Measurements from ENCODE around the gene LETM1. TPM values are rescaled to one million over a fixed set of nuclear protein-coding genes. Genes with fewer than 3 reads are reported as not detected.
A peak's percentile ranks its signal among the peaks of the same experiment; 100 is the strongest.

The LETM1 gene
- total and polyA plus RNA-seq, 2 experiments from 2014 or later = 29.4 to 46.0 TPM

DNA sequence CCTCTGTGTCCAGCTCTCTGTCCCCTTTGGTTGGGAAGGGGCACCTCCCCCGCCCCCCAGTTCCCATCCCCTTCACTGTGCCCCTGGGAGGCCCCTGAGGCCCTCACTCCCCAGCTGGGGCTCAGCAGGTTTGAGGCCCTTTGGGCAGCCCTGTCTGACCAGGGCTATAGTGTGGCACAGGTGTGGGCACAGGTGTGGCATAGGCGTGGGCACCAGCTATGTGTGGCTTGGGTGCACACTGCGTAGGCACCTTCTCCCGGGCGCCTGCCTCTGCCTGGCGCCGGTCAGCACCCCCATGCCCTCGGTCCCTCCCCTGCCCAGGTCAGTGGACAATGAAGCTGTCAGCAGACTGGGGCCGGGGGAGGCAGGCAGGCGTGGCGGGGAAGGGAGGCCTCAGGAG is 70.4 kb downstream of the LETM1 start:
- Histone ChIP-seq H4K20me1 (ENCODE audit: insufficient read depth, poor library complexity, severe bottlenecking) (peaks cover 2% of the 10 kb centered on the region), H3K9me3 (ENCODE audit: low read depth) (no peaks in the 10 kb centered on the region), H3K4me3 (no peak overlapping the region), H3K36me3 (replicated peaks; ENCODE audit: insufficient read depth, low read depth) (no peaks in the 10 kb centered on the region), H3K27me3 (no peaks in the 10 kb centered on the region), H3K4me2 (peak overlapping the region; percentile 25), H3K4me1 (ENCODE audit: insufficient read depth) (peaks cover 20% of the 10 kb centered on the region), H3K27ac (no peak overlapping the region), H3K79me2 (no peaks in the 10 kb centered on the region), H3K9me2 (replicated peaks; ENCODE audit: insufficient read depth) (no peaks in the 10 kb centered on the region), H2AFZ (no peak overlapping the region)
- no peak for DNase-seq (ENCODE audit: low spot score)
- WGBS (ENCODE audit: low lambda C conversion rate, missing lambda C conversion rate) = 95% methylated on average over 9 of the region's 11 CpGs
- TF ChIP-seq EZH2 (IDR thresholded peaks at IDR 0.05; ENCODE audit: borderline replicate concordance) (no peak), EZH2phosphoT487 (IDR thresholded peaks at IDR 0.05; ENCODE audit: low read depth, severe bottlenecking, unreplicated experiment) (no peak)
- TF ChIP-seq, protein P1, sequence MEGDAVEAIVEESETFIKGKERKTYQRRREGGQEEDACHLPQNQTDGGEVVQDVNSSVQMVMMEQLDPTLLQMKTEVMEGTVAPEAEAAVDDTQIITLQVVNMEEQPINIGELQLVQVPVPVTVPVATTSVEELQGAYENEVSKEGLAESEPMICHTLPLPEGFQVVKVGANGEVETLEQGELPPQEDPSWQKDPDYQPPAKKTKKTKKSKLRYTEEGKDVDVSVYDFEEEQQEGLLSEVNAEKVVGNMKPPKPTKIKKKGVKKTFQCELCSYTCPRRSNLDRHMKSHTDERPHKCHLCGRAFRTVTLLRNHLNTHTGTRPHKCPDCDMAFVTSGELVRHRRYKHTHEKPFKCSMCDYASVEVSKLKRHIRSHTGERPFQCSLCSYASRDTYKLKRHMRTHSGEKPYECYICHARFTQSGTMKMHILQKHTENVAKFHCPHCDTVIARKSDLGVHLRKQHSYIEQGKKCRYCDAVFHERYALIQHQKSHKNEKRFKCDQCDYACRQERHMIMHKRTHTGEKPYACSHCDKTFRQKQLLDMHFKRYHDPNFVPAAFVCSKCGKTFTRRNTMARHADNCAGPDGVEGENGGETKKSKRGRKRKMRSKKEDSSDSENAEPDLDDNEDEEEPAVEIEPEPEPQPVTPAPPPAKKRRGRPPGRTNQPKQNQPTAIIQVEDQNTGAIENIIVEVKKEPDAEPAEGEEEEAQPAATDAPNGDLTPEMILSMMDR (IDR thresholded peaks at IDR 0.05; ENCODE audit: poor library complexity) = no peak

DNA sequence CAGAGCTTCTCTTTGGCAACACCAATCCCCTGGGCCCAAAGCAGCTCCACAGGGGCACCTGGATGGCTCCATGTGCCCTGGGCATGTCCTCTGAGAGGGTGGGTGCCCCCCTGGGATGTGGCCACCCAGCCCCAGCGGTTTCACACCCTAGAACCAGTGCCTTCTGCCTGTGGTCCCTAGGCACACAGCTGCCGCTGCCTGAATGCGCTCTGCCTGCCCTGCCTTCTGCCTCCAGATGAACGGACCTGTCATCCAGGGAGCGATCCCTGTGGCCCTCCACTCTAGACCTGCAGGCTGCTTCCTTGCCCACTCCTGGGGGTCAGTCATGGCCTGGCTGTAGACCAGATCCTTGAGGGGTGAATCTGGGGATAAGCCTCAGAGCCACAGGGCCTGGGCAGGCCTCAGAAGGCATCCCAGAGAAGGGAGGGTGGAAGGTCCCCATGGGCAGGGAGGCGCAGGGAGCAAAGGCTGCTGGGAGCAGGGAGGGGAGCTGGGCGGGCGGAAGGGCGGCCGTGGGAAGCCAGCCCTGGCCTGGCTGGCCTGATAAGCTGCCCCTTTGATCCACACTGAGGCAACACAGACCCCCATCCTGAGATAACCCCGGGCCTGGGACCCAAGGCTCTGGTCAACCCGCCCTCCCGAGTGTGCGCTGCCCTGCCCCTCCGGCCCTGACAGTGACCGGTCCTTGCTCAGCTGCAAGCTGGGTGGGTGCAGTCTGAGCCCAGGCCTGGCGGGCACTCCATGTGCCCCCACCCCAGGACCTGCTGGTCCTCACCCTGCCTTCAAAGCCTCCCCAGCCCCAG is 71.0 kb downstream of the LETM1 start:
- Histone ChIP-seq H3K4me2 (peak overlapping the region; percentile 25), H2AFZ (no peak overlapping the region), H3K4me3 (no peak overlapping the region), H3K9me3 (ENCODE audit: low read depth) (no peaks in the 10 kb centered on the region), H3K9me2 (replicated peaks; ENCODE audit: insufficient read depth) (no peaks in the 10 kb centered on the region), H3K27ac (no peak overlapping the region), H3K4me1 (ENCODE audit: insufficient read depth) (peaks cover 20% of the 10 kb centered on the region), H3K27me3 (no peaks in the 10 kb centered on the region), H3K79me2 (no peaks in the 10 kb centered on the region), H4K20me1 (ENCODE audit: insufficient read depth, poor library complexity, severe bottlenecking) (peaks cover 2% of the 10 kb centered on the region), H3K36me3 (replicated peaks; ENCODE audit: insufficient read depth, low read depth) (no peaks in the 10 kb centered on the region)
- DNase-seq (ENCODE audit: low spot score) = peak; percentile 60
- TF ChIP-seq, protein P1 (IDR thresholded peaks at IDR 0.05; ENCODE audit: poor library complexity) = no peak
- no peak for TF ChIP-seq EZH2 (IDR thresholded peaks at IDR 0.05; ENCODE audit: borderline replicate concordance)
- no peak for TF ChIP-seq EZH2phosphoT487 (IDR thresholded peaks at IDR 0.05; ENCODE audit: low read depth, severe bottlenecking, unreplicated experiment)
- WGBS (ENCODE audit: low lambda C conversion rate, missing lambda C conversion rate) = 85% methylated on average over 11 of the region's 17 CpGs

DNA sequence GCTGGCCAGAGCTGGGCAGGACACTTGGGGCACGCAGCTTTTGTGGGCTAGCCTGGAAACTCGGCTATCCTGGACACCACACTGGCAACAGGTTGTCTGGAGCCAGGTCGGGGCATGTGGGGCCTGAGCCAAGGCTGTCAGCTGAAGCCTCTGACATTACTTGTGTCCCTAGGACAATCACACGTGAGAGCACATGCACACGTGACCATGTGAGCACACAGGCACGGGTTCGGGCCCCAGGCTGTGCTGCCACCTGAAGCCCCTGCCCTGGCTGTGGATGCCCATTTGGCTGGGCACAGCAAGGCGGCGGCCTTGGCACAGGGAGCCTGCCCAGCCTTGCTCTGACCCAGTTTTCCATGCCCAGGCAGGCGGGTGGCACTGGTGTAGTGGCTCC is 71.6 kb downstream of the LETM1 start:
- H2AFZ ChIP-seq = no peak overlapping the region
- H3K79me2 ChIP-seq = no peaks in the 10 kb centered on the region
- WGBS (ENCODE audit: low lambda C conversion rate, missing lambda C conversion rate) = 90% methylated on average over 10 of the region's 10 CpGs
- H3K27ac ChIP-seq = no peak overlapping the region
- H3K36me3 ChIP-seq (replicated peaks; ENCODE audit: insufficient read depth, low read depth) = no peaks in the 10 kb centered on the region
- H3K4me1 ChIP-seq (ENCODE audit: insufficient read depth) = peaks cover 20% of the 10 kb centered on the region
- TF ChIP-seq, protein P1 (IDR thresholded peaks at IDR 0.05; ENCODE audit: poor library complexity) = no peak
- TF ChIP-seq EZH2 (IDR thresholded peaks at IDR 0.05; ENCODE audit: borderline replicate concordance) = no peak
- no peak for TF ChIP-seq EZH2phosphoT487 (IDR thresholded peaks at IDR 0.05; ENCODE audit: low read depth, severe bottlenecking, unreplicated experiment)
- H3K4me2 ChIP-seq = no peak overlapping the region
- H3K27me3 ChIP-seq = no peaks in the 10 kb centered on the region
- H3K9me3 ChIP-seq (ENCODE audit: low read depth) = no peaks in the 10 kb centered on the region
- DNase-seq (ENCODE audit: low spot score) = no peak
- no peak overlapping the region for H3K4me3 ChIP-seq
- H3K9me2 ChIP-seq (replicated peaks; ENCODE audit: insufficient read depth) = no peaks in the 10 kb centered on the region
- H4K20me1 ChIP-seq (ENCODE audit: insufficient read depth, poor library complexity, severe bottlenecking) = peaks cover 2% of the 10 kb centered on the region
